A549 (cell line): ENCODE data around the gene OCA2. TPM values are rescaled to one million over a fixed set of nuclear protein-coding genes. Genes with fewer than 3 reads are reported as not detected.

Experiments
- ATAC-seq, 2 experiments: fragments of 200-7000 bp in 1 of 2; fragments of >200 bp in 1 of 2; cut with Nextera tagmentation in 1 of 2; cut with Tn5 transposase in 1 of 2; 3 replicates each; pipeline versions ENCODE4 v1.8.0 to v1.9.1; 2018 to 2020; ENCODE audit warnings: mild to moderate bottlenecking in 1 of 2, moderate library complexity in 1 of 2
- CTCF ChIA-PET: fragments of 300-600 bp; sonication (Branson Sonifier 250); formaldehyde crosslinking; extraction: SDS; loops from one replicate; lab custom pipeline; 2021; ENCODE audit warnings: antibody characterized with exemption, inconsistent platforms; lab: Yijun Ruan, JAX
- POLR2A ChIA-PET: fragments of 350-600 bp; formaldehyde crosslinking; extraction: SDS; loops from one replicate; lab custom pipeline; 2021; ENCODE audit warnings: antibody characterized with exemption, inconsistent platforms; lab: Yijun Ruan, JAX
- DNase-seq, 2 experiments: peaks; one replicate each; pipeline versions ENCODE4 v3.0.0 to v3.0.0-alpha.2; 2011 to 2016; ENCODE audit warnings: low read depth in 1 of 2, low spot score in 1 of 2
- FAIRE-seq: peaks from 2 replicates; lab custom pipeline; 2011; peaks lifted over from hg19 to GRCh38; lab: Jason Lieb, UNC
- H3K27ac ChIP-seq, 2 experiments: fragments of >200 bp; sonication (Bioruptor Twin); formaldehyde crosslinking; 3 replicates each; pipeline ENCODE4 v1.5.1; 2016 to 2017
- H3K4me1 ChIP-seq: fragments of >200 bp; sonication (Bioruptor Twin); formaldehyde crosslinking; 3 replicates; pipeline ENCODE4 v1.6.1; 2016
- H3K4me2 ChIP-seq: fragments of >200 bp; sonication (Bioruptor Twin); formaldehyde crosslinking; 3 replicates; pipeline ENCODE4 v1.6.1; 2016
- H3K4me3 ChIP-seq: fragments of >200 bp; sonication (Bioruptor Twin); formaldehyde crosslinking; 3 replicates; pipeline ENCODE4 v1.5.1; 2016
- H3K9me3 ChIP-seq: fragments of >200 bp; sonication (Bioruptor Twin); formaldehyde crosslinking; 3 replicates; pipeline ENCODE4 v1.6.1; 2016
- CBX2 ChIP-seq: fragments of 200-600 bp; sonication (generic); IDR thresholded peaks from 2 replicates; pipeline ENCODE4 v1.6.1; 2016; ENCODE audit warnings: low read depth, mild to moderate bottlenecking, borderline replicate concordance
- E2F6 ChIP-seq: IDR thresholded peaks from 2 replicates; pipeline ENCODE4 v1.6.1; 2012; ENCODE audit warnings: low read depth, borderline replicate concordance
- EHMT2 ChIP-seq: fragments of 200-600 bp; sonication (generic); IDR thresholded peaks from 2 replicates; pipeline ENCODE4 v1.6.1; 2016; ENCODE audit warnings: antibody characterized with exemption, low read depth, mild to moderate bottlenecking, moderate library complexity
- HOXA7 ChIP-seq: fragments of 250-450 bp; sonication (Bioruptor Pico); IDR thresholded peaks from 2 replicates; pipeline ENCODE4 v1.5.0; 2020; ENCODE audit warnings: mild to moderate bottlenecking, moderate library complexity
- JUN ChIP-seq, 2 experiments: fragments of >200 bp; sonication (Bioruptor Twin); formaldehyde crosslinking; IDR thresholded peaks; 2 replicates in 1 of 2; 3 replicates in 1 of 2; pipeline ENCODE4 v1.6.1; 2016 to 2017
- MAX ChIP-seq: IDR thresholded peaks from 2 replicates; pipeline ENCODE4 v1.6.1; 2012
- NR3C1 ChIP-seq: fragments of >200 bp; sonication (Bioruptor Twin); formaldehyde crosslinking; IDR thresholded peaks from 3 replicates; pipeline ENCODE4 v1.6.1; 2017
- POLR2A ChIP-seq: IDR thresholded peaks from 2 replicates; pipeline ENCODE4 v1.6.1; 2012; ENCODE audit warnings: mild to moderate bottlenecking, low read length
- RCOR1 ChIP-seq: fragments of 150-350 bp; IDR thresholded peaks from 2 replicates; pipeline ENCODE4 v1.6.1; 2014; ENCODE audit warnings: antibody characterized with exemption, low read length, low read depth
- REST ChIP-seq: fragments of 200-600 bp; sonication (generic); IDR thresholded peaks from 2 replicates; pipeline ENCODE4 v1.6.1; 2016; ENCODE audit warnings: antibody characterized with exemption, mild to moderate bottlenecking, moderate library complexity
- RNF2 ChIP-seq: fragments of 200-600 bp; sonication (generic); IDR thresholded peaks from 2 replicates; pipeline ENCODE4 v1.6.1; 2016; ENCODE audit warnings: low read depth, mild to moderate bottlenecking, antibody characterized with exemption, moderate library complexity, borderline replicate concordance
- SMC3 ChIP-seq: fragments of >200 bp; sonication (Bioruptor Twin); formaldehyde crosslinking; IDR thresholded peaks from 3 replicates; pipeline ENCODE4 v1.6.1; 2018; ENCODE audit warnings: inconsistent platforms
- ZC3H11A ChIP-seq: fragments of 450-650 bp; IDR thresholded peaks from 2 replicates; pipeline ENCODE4 v1.6.1; 2014; ENCODE audit warnings: antibody characterized with exemption, mild to moderate bottlenecking
- ZNF302 ChIP-seq: fragments of 250-450 bp; sonication (Bioruptor Pico); IDR thresholded peaks from 2 replicates; pipeline ENCODE4 v1.9.0; 2021; ENCODE audit warnings: inconsistent platforms, mild to moderate bottlenecking, moderate library complexity
- ZSCAN20 ChIP-seq: fragments of 250-450 bp; sonication (Bioruptor Pico); IDR thresholded peaks from 2 replicates; pipeline ENCODE4 v1.8.0; 2022; ENCODE audit warnings: mild to moderate bottlenecking, moderate library complexity
- WGBS: methylation state at CpG from one replicate; pipeline ENCODE4 v1.1.6; 2017; ENCODE audit errors: missing lambda C conversion rate; 5-methylcytosine and 5-hydroxymethylcytosine counted together
- polyA plus RNA-seq, 4 experiments: library from polyadenylated mRNA; depleted of rRNA in 3 of 4; stranded (reverse); fragments of >200 nt; fragmentation: RNase III in 1 of 4; extraction: RNeasy Plus Mini Kit Qiagen cat#74134 plus additional on column Dnase treatment in 1 of 4; gene quantifications; 2 replicates in 3 of 4; 3 replicates in 1 of 4; pipeline ENCODE4 v1.2.3, GENCODE V29; 2011 to 2017
- TF ChIP-seq, protein P1 (sequence below): fragments of >200 bp; sonication (Bioruptor Twin); formaldehyde crosslinking; IDR thresholded peaks from 3 replicates; pipeline ENCODE4 v1.6.1; 2016
- TF ChIP-seq, protein P2 (sequence below): fragments of 450-650 bp; IDR thresholded peaks from 2 replicates; pipeline ENCODE4 v1.6.1; 2014; ENCODE audit warnings: antibody characterized with exemption
- TF ChIP-seq, protein P3 (sequence below): fragments of 150-350 bp; IDR thresholded peaks from 2 replicates; pipeline ENCODE4 v1.6.1; 2014; ENCODE audit warnings: low read depth, mild to moderate bottlenecking, low read length
- TF ChIP-seq, protein P4 (sequence below): fragments of 250-450 bp; sonication (Bioruptor Pico); IDR thresholded peaks from 2 replicates; pipeline ENCODE4 v1.5.0; 2020; ENCODE audit warnings: low read depth, mild to moderate bottlenecking, moderate library complexity
- TF ChIP-seq, protein P5 (sequence below): fragments of >200 bp; sonication (Bioruptor Twin); formaldehyde crosslinking; IDR thresholded peaks from 3 replicates; pipeline ENCODE4 v1.5.1; 2016

Gene OCA2
- polyA plus RNA-seq, 2 of the 4 experiments (the other 2 are of a cell fraction), result 0.17 to 0.25 TPM

DNA sequence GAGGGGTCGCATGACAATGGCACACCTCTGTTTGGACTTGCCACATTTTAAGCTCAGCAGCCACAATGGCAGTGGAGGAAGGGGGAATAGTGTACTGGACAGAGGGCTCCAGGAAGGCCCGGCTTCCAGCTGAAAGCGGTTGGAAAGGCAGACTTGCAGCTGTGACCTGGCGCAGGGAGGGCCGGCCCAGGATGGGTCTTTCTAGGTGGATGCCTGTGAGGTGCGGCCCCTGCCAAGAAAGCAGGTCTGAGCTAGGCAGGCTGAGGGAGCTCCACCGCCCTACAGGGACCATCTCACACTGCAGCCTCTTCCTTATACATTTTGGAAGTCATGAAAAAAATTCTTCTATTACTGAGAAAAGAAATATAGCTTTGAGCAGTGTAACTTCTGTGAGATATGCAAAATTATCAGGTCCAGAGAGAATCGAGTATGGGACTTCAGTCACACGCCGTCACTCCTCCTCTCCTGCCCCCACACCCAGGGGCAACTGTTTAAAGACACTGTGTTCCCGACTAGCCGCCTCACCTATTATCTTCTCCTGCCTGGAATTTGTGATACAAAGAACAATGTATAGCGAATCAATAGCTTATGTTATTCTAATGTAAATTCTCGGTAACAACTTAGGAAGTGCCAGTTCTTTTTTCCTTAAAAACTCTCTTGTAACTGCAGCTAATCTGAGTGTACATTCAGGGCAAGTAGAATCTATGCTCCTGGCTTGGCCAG lies 331.0 kb downstream of the OCA2 start:
- FAIRE-seq, result no peak
- Histone ChIP-seq H3K4me3 (no peak overlapping the region), H3K27ac (no peak overlapping the region), H3K4me2 (no peak overlapping the region), H3K4me1 (no peaks in the 10 kb centered on the region)
- no peak for DNase-seq
- 29% methylated on average over 14 of the region's 14 CpGs for WGBS
- ChIA-PET CTCF (interaction anchor here (0.9 to 1.6 kb wide), 3 partner anchors 12 to 409 kb away, joined by 3 to 5 read pairs (median 5); no protein-coding TSS in a partner anchor), POLR2A (no interaction called here)
- no peak; a peak in 1 of 6 replicates for ATAC-seq
- TF ChIP-seq ZSCAN20 (CRISPR knock-in tag) (no peak), E2F6 (no peak), ZC3H11A (no peak), MAX (no peak), NR3C1 (no peak), RCOR1 (no peak), HOXA7 (CRISPR knock-in tag) (no peak), POLR2A (no peak), SMC3 (no peak), REST (no peak), EHMT2 (no peak), ZNF302 (CRISPR knock-in tag) (no peak), JUN (IDR thresholded peaks at IDR 0.05) (no peak), RNF2 (no peak), CBX2 (no peak)
- TF ChIP-seq, protein P1, sequence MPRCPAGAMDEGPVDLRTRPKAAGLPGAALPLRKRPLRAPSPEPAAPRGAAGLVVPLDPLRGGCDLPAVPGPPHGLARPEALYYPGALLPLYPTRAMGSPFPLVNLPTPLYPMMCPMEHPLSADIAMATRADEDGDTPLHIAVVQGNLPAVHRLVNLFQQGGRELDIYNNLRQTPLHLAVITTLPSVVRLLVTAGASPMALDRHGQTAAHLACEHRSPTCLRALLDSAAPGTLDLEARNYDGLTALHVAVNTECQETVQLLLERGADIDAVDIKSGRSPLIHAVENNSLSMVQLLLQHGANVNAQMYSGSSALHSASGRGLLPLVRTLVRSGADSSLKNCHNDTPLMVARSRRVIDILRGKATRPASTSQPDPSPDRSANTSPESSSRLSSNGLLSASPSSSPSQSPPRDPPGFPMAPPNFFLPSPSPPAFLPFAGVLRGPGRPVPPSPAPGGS, result no peak
- TF ChIP-seq, protein P2, sequence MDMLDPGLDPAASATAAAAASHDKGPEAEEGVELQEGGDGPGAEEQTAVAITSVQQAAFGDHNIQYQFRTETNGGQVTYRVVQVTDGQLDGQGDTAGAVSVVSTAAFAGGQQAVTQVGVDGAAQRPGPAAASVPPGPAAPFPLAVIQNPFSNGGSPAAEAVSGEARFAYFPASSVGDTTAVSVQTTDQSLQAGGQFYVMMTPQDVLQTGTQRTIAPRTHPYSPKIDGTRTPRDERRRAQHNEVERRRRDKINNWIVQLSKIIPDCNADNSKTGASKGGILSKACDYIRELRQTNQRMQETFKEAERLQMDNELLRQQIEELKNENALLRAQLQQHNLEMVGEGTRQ, result no peak
- TF ChIP-seq, protein P3, sequence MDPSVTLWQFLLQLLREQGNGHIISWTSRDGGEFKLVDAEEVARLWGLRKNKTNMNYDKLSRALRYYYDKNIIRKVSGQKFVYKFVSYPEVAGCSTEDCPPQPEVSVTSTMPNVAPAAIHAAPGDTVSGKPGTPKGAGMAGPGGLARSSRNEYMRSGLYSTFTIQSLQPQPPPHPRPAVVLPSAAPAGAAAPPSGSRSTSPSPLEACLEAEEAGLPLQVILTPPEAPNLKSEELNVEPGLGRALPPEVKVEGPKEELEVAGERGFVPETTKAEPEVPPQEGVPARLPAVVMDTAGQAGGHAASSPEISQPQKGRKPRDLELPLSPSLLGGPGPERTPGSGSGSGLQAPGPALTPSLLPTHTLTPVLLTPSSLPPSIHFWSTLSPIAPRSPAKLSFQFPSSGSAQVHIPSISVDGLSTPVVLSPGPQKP, result no peak
- TF ChIP-seq, protein P4, sequence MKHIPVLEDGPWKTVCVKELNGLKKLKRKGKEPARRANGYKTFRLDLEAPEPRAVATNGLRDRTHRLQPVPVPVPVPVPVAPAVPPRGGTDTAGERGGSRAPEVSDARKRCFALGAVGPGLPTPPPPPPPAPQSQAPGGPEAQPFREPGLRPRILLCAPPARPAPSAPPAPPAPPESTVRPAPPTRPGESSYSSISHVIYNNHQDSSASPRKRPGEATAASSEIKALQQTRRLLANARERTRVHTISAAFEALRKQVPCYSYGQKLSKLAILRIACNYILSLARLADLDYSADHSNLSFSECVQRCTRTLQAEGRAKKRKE, result no peak
- TF ChIP-seq, protein P5, sequence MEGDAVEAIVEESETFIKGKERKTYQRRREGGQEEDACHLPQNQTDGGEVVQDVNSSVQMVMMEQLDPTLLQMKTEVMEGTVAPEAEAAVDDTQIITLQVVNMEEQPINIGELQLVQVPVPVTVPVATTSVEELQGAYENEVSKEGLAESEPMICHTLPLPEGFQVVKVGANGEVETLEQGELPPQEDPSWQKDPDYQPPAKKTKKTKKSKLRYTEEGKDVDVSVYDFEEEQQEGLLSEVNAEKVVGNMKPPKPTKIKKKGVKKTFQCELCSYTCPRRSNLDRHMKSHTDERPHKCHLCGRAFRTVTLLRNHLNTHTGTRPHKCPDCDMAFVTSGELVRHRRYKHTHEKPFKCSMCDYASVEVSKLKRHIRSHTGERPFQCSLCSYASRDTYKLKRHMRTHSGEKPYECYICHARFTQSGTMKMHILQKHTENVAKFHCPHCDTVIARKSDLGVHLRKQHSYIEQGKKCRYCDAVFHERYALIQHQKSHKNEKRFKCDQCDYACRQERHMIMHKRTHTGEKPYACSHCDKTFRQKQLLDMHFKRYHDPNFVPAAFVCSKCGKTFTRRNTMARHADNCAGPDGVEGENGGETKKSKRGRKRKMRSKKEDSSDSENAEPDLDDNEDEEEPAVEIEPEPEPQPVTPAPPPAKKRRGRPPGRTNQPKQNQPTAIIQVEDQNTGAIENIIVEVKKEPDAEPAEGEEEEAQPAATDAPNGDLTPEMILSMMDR, result no peak
- TF ChIP-seq, all 56 proteins: peak for 0
- no peaks in the 10 kb centered on the region for H3K9me3 ChIP-seq
